ENCODE measurements around the gene ZNF277.

DNA sequence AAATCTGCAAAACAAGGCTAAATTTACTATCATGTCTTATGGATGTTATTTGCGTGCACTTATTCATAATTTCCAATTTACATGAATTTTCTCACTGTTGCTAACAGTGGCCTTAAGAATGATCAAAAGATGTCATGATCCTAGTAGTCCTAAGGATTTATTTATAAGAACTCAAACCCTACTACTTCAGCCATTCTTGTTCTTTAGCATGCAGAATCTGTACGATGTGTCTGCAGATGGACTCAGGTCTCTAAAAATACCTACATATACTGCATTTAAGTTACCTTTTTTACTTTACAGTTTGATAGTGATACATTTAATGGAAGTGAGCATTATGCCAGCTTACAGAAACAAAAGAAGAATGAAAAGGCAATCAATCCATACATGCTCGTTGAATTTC is 91.2 kb downstream of the ZNF277 start:
- TF ChIP-seq, protein P1, sequence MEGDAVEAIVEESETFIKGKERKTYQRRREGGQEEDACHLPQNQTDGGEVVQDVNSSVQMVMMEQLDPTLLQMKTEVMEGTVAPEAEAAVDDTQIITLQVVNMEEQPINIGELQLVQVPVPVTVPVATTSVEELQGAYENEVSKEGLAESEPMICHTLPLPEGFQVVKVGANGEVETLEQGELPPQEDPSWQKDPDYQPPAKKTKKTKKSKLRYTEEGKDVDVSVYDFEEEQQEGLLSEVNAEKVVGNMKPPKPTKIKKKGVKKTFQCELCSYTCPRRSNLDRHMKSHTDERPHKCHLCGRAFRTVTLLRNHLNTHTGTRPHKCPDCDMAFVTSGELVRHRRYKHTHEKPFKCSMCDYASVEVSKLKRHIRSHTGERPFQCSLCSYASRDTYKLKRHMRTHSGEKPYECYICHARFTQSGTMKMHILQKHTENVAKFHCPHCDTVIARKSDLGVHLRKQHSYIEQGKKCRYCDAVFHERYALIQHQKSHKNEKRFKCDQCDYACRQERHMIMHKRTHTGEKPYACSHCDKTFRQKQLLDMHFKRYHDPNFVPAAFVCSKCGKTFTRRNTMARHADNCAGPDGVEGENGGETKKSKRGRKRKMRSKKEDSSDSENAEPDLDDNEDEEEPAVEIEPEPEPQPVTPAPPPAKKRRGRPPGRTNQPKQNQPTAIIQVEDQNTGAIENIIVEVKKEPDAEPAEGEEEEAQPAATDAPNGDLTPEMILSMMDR (tag by site-specific recombination; IDR thresholded peaks at IDR 0.05): no peak
- TF ChIP-seq KLF8 (tag by site-specific recombination; IDR thresholded peaks at IDR 0.05) (no peak), ZNF623 (tag by site-specific recombination; IDR thresholded peaks at IDR 0.05) (no peak), ZNF830 (tag by site-specific recombination; IDR thresholded peaks at IDR 0.05; ENCODE audit: low read depth) (no peak), ZNF274 (IDR thresholded peaks at IDR 0.05; ENCODE audit: low read length) (no peak), ZNF274 (tag by site-specific recombination; IDR thresholded peaks at IDR 0.05; ENCODE audit: borderline replicate concordance) (no peak), ZNF501 (tag by site-specific recombination; IDR thresholded peaks at IDR 0.05) (no peak), MYNN (tag by site-specific recombination; IDR thresholded peaks at IDR 0.05; ENCODE audit: borderline replicate concordance) (no peak), BCL11B (tag by site-specific recombination; IDR thresholded peaks at IDR 0.05; ENCODE audit: low read depth) (no peak), ZNF24 (tag by site-specific recombination; IDR thresholded peaks at IDR 0.05) (no peak), SP2 (tag by site-specific recombination; IDR thresholded peaks at IDR 0.05) (no peak)
- TF ChIP-seq, protein P2, sequence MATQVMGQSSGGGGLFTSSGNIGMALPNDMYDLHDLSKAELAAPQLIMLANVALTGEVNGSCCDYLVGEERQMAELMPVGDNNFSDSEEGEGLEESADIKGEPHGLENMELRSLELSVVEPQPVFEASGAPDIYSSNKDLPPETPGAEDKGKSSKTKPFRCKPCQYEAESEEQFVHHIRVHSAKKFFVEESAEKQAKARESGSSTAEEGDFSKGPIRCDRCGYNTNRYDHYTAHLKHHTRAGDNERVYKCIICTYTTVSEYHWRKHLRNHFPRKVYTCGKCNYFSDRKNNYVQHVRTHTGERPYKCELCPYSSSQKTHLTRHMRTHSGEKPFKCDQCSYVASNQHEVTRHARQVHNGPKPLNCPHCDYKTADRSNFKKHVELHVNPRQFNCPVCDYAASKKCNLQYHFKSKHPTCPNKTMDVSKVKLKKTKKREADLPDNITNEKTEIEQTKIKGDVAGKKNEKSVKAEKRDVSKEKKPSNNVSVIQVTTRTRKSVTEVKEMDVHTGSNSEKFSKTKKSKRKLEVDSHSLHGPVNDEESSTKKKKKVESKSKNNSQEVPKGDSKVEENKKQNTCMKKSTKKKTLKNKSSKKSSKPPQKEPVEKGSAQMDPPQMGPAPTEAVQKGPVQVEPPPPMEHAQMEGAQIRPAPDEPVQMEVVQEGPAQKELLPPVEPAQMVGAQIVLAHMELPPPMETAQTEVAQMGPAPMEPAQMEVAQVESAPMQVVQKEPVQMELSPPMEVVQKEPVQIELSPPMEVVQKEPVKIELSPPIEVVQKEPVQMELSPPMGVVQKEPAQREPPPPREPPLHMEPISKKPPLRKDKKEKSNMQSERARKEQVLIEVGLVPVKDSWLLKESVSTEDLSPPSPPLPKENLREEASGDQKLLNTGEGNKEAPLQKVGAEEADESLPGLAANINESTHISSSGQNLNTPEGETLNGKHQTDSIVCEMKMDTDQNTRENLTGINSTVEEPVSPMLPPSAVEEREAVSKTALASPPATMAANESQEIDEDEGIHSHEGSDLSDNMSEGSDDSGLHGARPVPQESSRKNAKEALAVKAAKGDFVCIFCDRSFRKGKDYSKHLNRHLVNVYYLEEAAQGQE (tag by site-specific recombination; IDR thresholded peaks at IDR 0.05): no peak
- TF ChIP-seq, protein P3, sequence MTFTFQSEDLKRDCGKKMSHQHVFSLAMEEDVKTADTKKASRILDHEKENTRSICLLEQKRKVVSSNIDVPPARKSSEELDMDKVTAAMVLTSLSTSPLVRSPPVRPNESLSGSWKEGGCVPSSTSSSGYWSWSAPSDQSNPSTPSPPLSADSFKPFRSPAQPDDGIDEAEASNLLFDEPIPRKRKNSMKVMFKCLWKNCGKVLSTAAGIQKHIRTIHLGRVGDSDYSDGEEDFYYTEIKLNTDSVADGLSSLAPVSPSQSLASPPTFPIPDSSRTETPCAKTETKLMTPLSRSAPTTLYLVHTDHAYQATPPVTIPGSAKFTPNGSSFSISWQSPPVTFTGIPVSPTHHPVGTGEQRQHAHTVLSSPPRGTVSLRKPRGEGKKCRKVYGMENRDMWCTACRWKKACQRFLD (tag by site-specific recombination; IDR thresholded peaks at IDR 0.05): no peak
